H1 (cell line): ENCODE results near the gene CENPP. TPM values are rescaled to one million over a fixed set of nuclear protein-coding genes. Genes with fewer than 3 reads are reported as not detected.

Experiments
- CTCF ChIA-PET: fragments of 300-600 bp; sonication (Branson Sonifier 250); formaldehyde crosslinking; loops from one replicate; lab custom pipeline; 2021; ENCODE audit not compliant: partially characterized antibody; lab: Charles Lee
- POLR2A ChIA-PET: fragments of 300-600 bp; sonication (Branson Sonifier 250); formaldehyde crosslinking; loops from one replicate; lab custom pipeline; 2021; ENCODE audit warnings: inconsistent platforms; ENCODE audit not compliant: partially characterized antibody; lab: Charles Lee
- DNase-seq, 2 experiments: peaks; one replicate each; pipeline versions ENCODE4 v3.0.0 to v3.0.0-alpha.2; 2010 to 2022; ENCODE audit warnings: low spot score in 2 of 2, low read depth in 1 of 2, mixed read lengths in 1 of 2
- FAIRE-seq: peaks from 2 replicates; lab custom pipeline; 2011; peaks lifted over from hg19 to GRCh38; lab: Jason Lieb, UNC
- H2AFZ ChIP-seq: 2 replicates; pipeline ENCODE4 v1.8.1; 2012; ENCODE audit warnings: low read length, inconsistent platforms
- H2AK5ac ChIP-seq: 2 replicates; pipeline ENCODE4 v1.6.1; 2013; ENCODE audit warnings: low read depth, low read length
- H2BK120ac ChIP-seq: replicated peaks from 2 replicates; pipeline ENCODE3; 2013; ENCODE audit warnings: low read depth, low read length, inconsistent platforms
- H2BK12ac ChIP-seq: 2 replicates; pipeline ENCODE4 v1.6.1; 2013; ENCODE audit warnings: low read depth, low read length
- H2BK15ac ChIP-seq: 2 replicates; pipeline ENCODE4 v1.6.1; 2013; ENCODE audit warnings: low read length
- H2BK20ac ChIP-seq: 2 replicates; pipeline ENCODE4 v1.6.1; 2013; ENCODE audit warnings: low read length
- H2BK5ac ChIP-seq: 2 replicates; pipeline ENCODE4 v1.6.1; 2013; ENCODE audit warnings: low read depth, low read length
- H3K14ac ChIP-seq: 2 replicates; pipeline ENCODE4 v1.6.1; 2013; ENCODE audit warnings: inconsistent platforms; ENCODE audit not compliant: insufficient read length
- H3K18ac ChIP-seq: 2 replicates; pipeline ENCODE4 v1.6.1; 2013; ENCODE audit warnings: low read length; ENCODE audit errors: extremely low read depth
- H3K23ac ChIP-seq: 2 replicates; pipeline ENCODE4 v1.6.1; 2013; ENCODE audit warnings: inconsistent platforms; ENCODE audit not compliant: insufficient read length
- H3K23me2 ChIP-seq: 2 replicates; pipeline ENCODE4 v1.6.1; 2013; ENCODE audit warnings: low read depth, low read length
- H3K27ac ChIP-seq: 2 replicates; pipeline ENCODE4 v1.6.1; 2011; ENCODE audit warnings: low read depth, low read length, inconsistent platforms
- H3K27me3 ChIP-seq, 4 experiments: replicated peaks in 1 of 4; 1 replicate in 1 of 4; 2 replicates in 3 of 4; pipeline versions ENCODE4 v1.6.1 to v1.8.1; 2011 to 2013; ENCODE audit warnings: low read length in 3 of 4, mild to moderate bottlenecking in 3 of 4, inconsistent platforms in 2 of 4, mixed read lengths in 2 of 4, moderate library complexity in 1 of 4; ENCODE audit not compliant: control insufficient read depth in 3 of 4, insufficient read depth in 3 of 4; ENCODE audit errors: extremely low read depth in 1 of 4
- H3K36me3 ChIP-seq, 4 experiments: 2 replicates each; pipeline versions ENCODE4 v1.6.1 to v1.8.1; 2011 to 2013; ENCODE audit warnings: mild to moderate bottlenecking in 4 of 4, low read length in 3 of 4, moderate library complexity in 2 of 4, control low read depth in 1 of 4, inconsistent platforms in 1 of 4; ENCODE audit not compliant: insufficient read depth in 4 of 4, control insufficient read depth in 2 of 4
- H3K4ac ChIP-seq: replicated peaks from 2 replicates; pipeline ENCODE3; 2013; ENCODE audit warnings: low read length, low read depth, mixed read lengths, inconsistent platforms; ENCODE audit not compliant: insufficient read length
- H3K4me1 ChIP-seq, 4 experiments: replicated peaks in 1 of 4; 1 replicate in 1 of 4; 2 replicates in 3 of 4; pipeline versions ENCODE4 v1.6.1 to v1.8.1; 2011 to 2013; ENCODE audit warnings: low read length in 3 of 4, inconsistent platforms in 2 of 4, mixed read lengths in 1 of 4; ENCODE audit not compliant: insufficient read depth in 4 of 4, control insufficient read depth in 3 of 4
- H3K4me2 ChIP-seq, 2 experiments: 2 replicates each; pipeline versions ENCODE4 v1.6.1 to v1.8.1; 2011 to 2013; ENCODE audit warnings: low read depth in 2 of 2, low read length in 2 of 2, control low read depth in 1 of 2, inconsistent platforms in 1 of 2, mild to moderate bottlenecking in 1 of 2; ENCODE audit not compliant: insufficient read depth in 1 of 2
- H3K4me3 ChIP-seq, 4 experiments: fragments of 200-600, 300-600 bp in 1 of 4; sonication (generic), shearing (Covaris generic), sonication (Bioruptor Twin) in 1 of 4; 2 replicates each; pipeline versions ENCODE4 v1.5.1 to v1.8.1; 2011 to 2016; ENCODE audit warnings: low read length in 4 of 4, low read depth in 3 of 4, control low read depth in 2 of 4, inconsistent platforms in 2 of 4, mild to moderate bottlenecking in 2 of 4, mixed read lengths in 1 of 4, moderate library complexity in 1 of 4; ENCODE audit not compliant: insufficient read depth in 2 of 4; ENCODE audit errors: extremely low read depth in 1 of 4
- H3K56ac ChIP-seq: replicated peaks from 2 replicates; pipeline ENCODE3; 2013; ENCODE audit warnings: low read depth, mild to moderate bottlenecking, mixed read lengths, low read length, inconsistent platforms; ENCODE audit not compliant: insufficient read length
- H3K79me1 ChIP-seq: 2 replicates; pipeline ENCODE4 v1.6.1; 2013; ENCODE audit warnings: low read depth, low read length, control low read depth
- H3K79me2 ChIP-seq, 2 experiments: 2 replicates each; pipeline versions ENCODE4 v1.6.1 to v1.8.1; 2012 to 2013; ENCODE audit warnings: low read length in 2 of 2, mild to moderate bottlenecking in 2 of 2, inconsistent platforms in 1 of 2; ENCODE audit not compliant: insufficient read depth in 2 of 2, control insufficient read depth in 1 of 2
- H3K9ac ChIP-seq, 4 experiments: replicated peaks in 1 of 4; 1 replicate in 1 of 4; 2 replicates in 3 of 4; pipeline versions ENCODE4 v1.6.1 to v1.8.1; 2011 to 2013; ENCODE audit warnings: low read depth in 3 of 4, low read length in 3 of 4, control low read depth in 2 of 4, mild to moderate bottlenecking in 2 of 4, moderate library complexity in 2 of 4, inconsistent platforms in 1 of 4; ENCODE audit errors: extremely low read depth in 1 of 4
- H3K9me3 ChIP-seq, 2 experiments: 2 replicates each; pipeline versions ENCODE4 v1.6.1 to v1.8.1; 2012 to 2013; ENCODE audit warnings: mild to moderate bottlenecking in 2 of 2, moderate library complexity in 2 of 2, control low read depth in 1 of 2, inconsistent platforms in 1 of 2, low read depth in 1 of 2, low read length in 1 of 2, mixed read lengths in 1 of 2; ENCODE audit not compliant: insufficient read depth in 2 of 2
- H4K20me1 ChIP-seq, 2 experiments: replicated peaks in 1 of 2; 2 replicates each; pipeline versions ENCODE3 to v1.8.1; 2011 to 2013; ENCODE audit warnings: inconsistent platforms in 2 of 2, low read length in 2 of 2, mild to moderate bottlenecking in 1 of 2; ENCODE audit not compliant: insufficient read depth in 2 of 2, control insufficient read depth in 1 of 2
- H4K5ac ChIP-seq: 2 replicates; pipeline ENCODE4 v1.6.1; 2013; ENCODE audit warnings: low read length, low read depth, mixed read lengths, inconsistent platforms; ENCODE audit not compliant: insufficient read length
- H4K8ac ChIP-seq: 2 replicates; pipeline ENCODE4 v1.8.0; 2013; ENCODE audit warnings: mild to moderate bottlenecking, moderate library complexity, low read length, inconsistent platforms; ENCODE audit not compliant: insufficient read depth; ENCODE audit errors: extremely low read depth
- H4K91ac ChIP-seq: replicated peaks from 2 replicates; pipeline ENCODE3; 2013; ENCODE audit warnings: low read length, mixed read lengths, inconsistent platforms; ENCODE audit not compliant: insufficient read length
- RXRA ChIP-seq: IDR thresholded peaks from 2 replicates; pipeline ENCODE4 v1.6.1; 2011; ENCODE audit warnings: low read depth, mild to moderate bottlenecking, low read length, moderate library complexity; ENCODE audit not compliant: insufficient read depth
- WGBS, 2 experiments: shearing (Covaris generic) in 1 of 2; methylation state at CpG; one replicate each; pipeline versions ENCODE4 v1.1.6 to v1.1.7; 2013 to 2015; ENCODE audit warnings: low lambda C conversion rate in 2 of 2, mixed read lengths in 2 of 2, inconsistent platforms in 1 of 2, low coverage in 1 of 2, missing lambda C conversion rate in 1 of 2; ENCODE audit not compliant: insufficient replicate concordance in 2 of 2, insufficient coverage in 1 of 2, insufficient read length in 1 of 2; ENCODE audit errors: extremely low coverage in 1 of 2, missing lambda C conversion rate in 1 of 2; 5-methylcytosine and 5-hydroxymethylcytosine counted together
- polyA plus RNA-seq, 7 experiments: library from polyadenylated mRNA; depleted of rRNA in 3 of 7; stranded (reverse) in 5 of 7; unstranded in 2 of 7; fragments of >200 nt in 5 of 7; fragments of 200-250 nt in 2 of 7; gene quantifications; 1 replicate in 5 of 7; 2 replicates in 1 of 7; 4 replicates in 1 of 7; pipeline versions ENCODE4 v1.2.1 to v1.2.3, GENCODE V29; 2011 to 2013; ENCODE audit warnings: missing spikeins in 2 of 7, mixed read lengths in 2 of 7
- total RNA-seq: library from RNA; stranded (reverse); fragmentation: NEBNext Ultra II Directional; extraction: Animal tissue kit (Norgen Biotek cat#: 25700); gene quantifications from 2 replicates; pipeline ENCODE4 v1.2.1, GENCODE V29; 2021
- TF ChIP-seq, protein P1 (sequence below), 3 experiments: IDR thresholded peaks; 1 replicate in 2 of 3; 2 replicates in 1 of 3; pipeline versions ENCODE4 v1.5.1 to v1.6.1; 2011; ENCODE audit warnings: low read length in 3 of 3, mild to moderate bottlenecking in 3 of 3, inconsistent platforms in 2 of 3, low read depth in 1 of 3, moderate library complexity in 1 of 3; ENCODE audit not compliant: insufficient read depth in 1 of 3; ENCODE audit errors: control extremely low read depth in 1 of 3

Gene CENPP
- total and polyA plus RNA-seq, 2 of the 8 experiments (the other 6 are each of a cell fraction or from before 2014, with no cell fraction given): 2.7 to 10.8 TPM

DNA sequence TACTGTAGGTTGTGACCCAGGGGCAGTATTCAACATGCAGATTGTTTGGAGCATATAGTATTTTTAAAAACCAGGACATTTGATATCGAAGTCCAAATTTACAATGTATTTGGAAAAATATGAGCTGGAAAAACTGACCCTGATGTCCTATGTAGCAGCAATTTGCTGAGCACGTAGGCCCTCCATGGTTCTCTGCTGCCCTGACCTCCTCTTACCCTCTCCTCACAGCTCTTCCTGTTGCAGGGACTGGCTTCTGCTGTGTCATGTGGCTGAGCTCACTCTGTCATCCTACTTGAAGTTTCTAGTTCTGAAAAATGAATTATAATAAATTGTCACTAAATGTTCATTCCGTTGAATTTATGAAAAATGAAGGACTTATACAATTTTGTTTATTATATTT is 160.6 kb downstream of the CENPP start:
- Histone ChIP-seq H3K4ac (no peak overlapping the region), H3K23me2 (no peaks in the 10 kb centered on the region), H3K79me2 (no peaks in the 10 kb centered on the region), H3K4me1 (no peaks in the 10 kb centered on the region), H3K18ac (no peak overlapping the region), H2BK5ac (no peak overlapping the region), H3K14ac (no peak overlapping the region), H3K4me2 (no peak overlapping the region), H2AFZ (no peak overlapping the region), H2BK12ac (no peak overlapping the region), H3K9ac (no peak overlapping the region), H4K5ac (no peak overlapping the region), H3K56ac (no peak overlapping the region), H2AK5ac (no peak overlapping the region), H2BK15ac (no peak overlapping the region), H4K8ac (no peak overlapping the region), H3K36me3 (no peaks in the 10 kb centered on the region), H3K23ac (no peak overlapping the region), H3K9me3 (no peaks in the 10 kb centered on the region), H4K91ac (no peak overlapping the region), H3K4me3 (no peak overlapping the region), H3K27ac (no peak overlapping the region), H3K79me1 (no peaks in the 10 kb centered on the region; the same call in 1 of the 2 replicates), H3K27me3 (no peaks in the 10 kb centered on the region), H4K20me1 (no peaks in the 10 kb centered on the region), H2BK120ac (no peak overlapping the region), H2BK20ac (no peak overlapping the region)
- TF ChIP-seq RXRA: no peak
- TF ChIP-seq, protein P1, sequence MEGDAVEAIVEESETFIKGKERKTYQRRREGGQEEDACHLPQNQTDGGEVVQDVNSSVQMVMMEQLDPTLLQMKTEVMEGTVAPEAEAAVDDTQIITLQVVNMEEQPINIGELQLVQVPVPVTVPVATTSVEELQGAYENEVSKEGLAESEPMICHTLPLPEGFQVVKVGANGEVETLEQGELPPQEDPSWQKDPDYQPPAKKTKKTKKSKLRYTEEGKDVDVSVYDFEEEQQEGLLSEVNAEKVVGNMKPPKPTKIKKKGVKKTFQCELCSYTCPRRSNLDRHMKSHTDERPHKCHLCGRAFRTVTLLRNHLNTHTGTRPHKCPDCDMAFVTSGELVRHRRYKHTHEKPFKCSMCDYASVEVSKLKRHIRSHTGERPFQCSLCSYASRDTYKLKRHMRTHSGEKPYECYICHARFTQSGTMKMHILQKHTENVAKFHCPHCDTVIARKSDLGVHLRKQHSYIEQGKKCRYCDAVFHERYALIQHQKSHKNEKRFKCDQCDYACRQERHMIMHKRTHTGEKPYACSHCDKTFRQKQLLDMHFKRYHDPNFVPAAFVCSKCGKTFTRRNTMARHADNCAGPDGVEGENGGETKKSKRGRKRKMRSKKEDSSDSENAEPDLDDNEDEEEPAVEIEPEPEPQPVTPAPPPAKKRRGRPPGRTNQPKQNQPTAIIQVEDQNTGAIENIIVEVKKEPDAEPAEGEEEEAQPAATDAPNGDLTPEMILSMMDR (IDR thresholded peaks at IDR 0.05; ENCODE audit: control extremely low read depth in 1 of 3, insufficient read depth in 1 of 3, low read depth in 1 of 3, low read length in 3 of 3): no peak
- POLR2A ChIA-PET: no interaction called here
- no peak for FAIRE-seq
- CTCF ChIA-PET: interaction anchor here (0.6 to 1.5 kb wide), 2 partner anchors 16 to 31 kb away, joined by 3 to 7 read pairs; no protein-coding TSS in a partner anchor
- DNase-seq: no peak
- WGBS, 2 experiments: 87% methylated on average over 3 of the region's 3 CpGs; no CpG with 5 or more reads in 1 of the 2 experiments
